Measurements from ENCODE around the gene FFAR3. TPM values are rescaled to one million over a fixed set of nuclear protein-coding genes. Genes with fewer than 3 reads are reported as not detected.
A peak's percentile ranks its signal among the peaks of the same experiment; 100 is the strongest.

FFAR3 gene
- total and polyA plus RNA-seq, 2 of the 13 experiments (the other 11 are each of a cell fraction or from before 2014, with no cell fraction given): not detected

GRCh38 chr19:35315883-35316282 lies 42.4 kb upstream of the FFAR3 start:
- peak overlapping the region; percentile 78 for H3K27ac ChIP-seq (ENCODE audit: extremely low read length, insufficient read depth, low read length)
- DNase-seq (ENCODE audit: low spot score) (peak; percentile 67), ATAC-seq (peak; percentile 79), FAIRE-seq (peak; percentile 80)
- peak overlapping the region; percentile 71 for H3K4me2 ChIP-seq (ENCODE audit: low read depth, low read length)
- H3K4me3 ChIP-seq (replicated peaks in 1 of 3; ENCODE audit: insufficient read depth in 1 of 3, low read depth in 2 of 3, low read length in 3 of 3): peak overlapping the region in 1 of 3 experiments; percentile 45; a peak in 2 of 6 replicates
- H3K9me3 ChIP-seq (ENCODE audit: low read length): no peaks in the 10 kb centered on the region
- H3K4me1 ChIP-seq (ENCODE audit: insufficient read depth, low read length): peaks cover 86% of the 10 kb centered on the region
- ChIA-PET CTCF (ENCODE audit: low intra/inter-chr PET ratio, low total read pairs) (interaction anchor here (1.7 kb wide), 1 partner anchor 37 kb away, joined by 5 read pairs; no protein-coding TSS in a partner anchor), POLR2A (interaction anchor here (1.1 to 2.6 kb wide), 3 partner anchors 8 to 27 kb away, joined by 3 to 16 read pairs (median 4); no protein-coding TSS in a partner anchor)
- peak overlapping the region; percentile 52 for H3K9ac ChIP-seq (ENCODE audit: insufficient read depth, low read depth, low read length)
- no peaks in the 10 kb centered on the region for H3K79me2 ChIP-seq (ENCODE audit: insufficient read depth, low read length)
- intact Hi-C loops (cut with micrococcal nuclease; ENCODE audit: unreplicated experiment): loop anchor here (1.0 kb wide), 1 partner anchor 32 kb away; no protein-coding TSS in a partner anchor
- no peaks in the 10 kb centered on the region for H3K27me3 ChIP-seq (ENCODE audit: control insufficient read depth in 1 of 2, insufficient read depth in 2 of 2, low read length in 2 of 2)
- no peaks in the 10 kb centered on the region for H3K36me3 ChIP-seq (replicated peaks in 1 of 2; ENCODE audit: control insufficient read depth in 1 of 2, insufficient read depth in 2 of 2, low read length in 2 of 2)
- in situ Hi-C loops (cut with HindIII; ENCODE audit: extremely low pct_ligation_motif_present, low pct_unique_long_range_greater_than_20kb): no loop called here
- H2AFZ ChIP-seq (ENCODE audit: low read length): no peak overlapping the region
- no TSS peak for BruUV-seq (replicated peaks)
- WGBS (ENCODE audit: low lambda C conversion rate): 18% methylated on average over 5 of the region's 9 CpGs
- no peaks in the 10 kb centered on the region for H4K20me1 ChIP-seq (ENCODE audit: insufficient read depth, low read length)
- TF ChIP-seq HNRNPK (IDR thresholded peaks at IDR 0.05; ENCODE audit: low read depth, low read length, poor library complexity, severe bottlenecking) (no peak), EZH2 (conservative IDR thresholded peaks at IDR 0.05; ENCODE audit: low read depth, low read length) (no peak), ZNF605 (CRISPR knock-in tag; IDR thresholded peaks at IDR 0.05) (no peak), ZSCAN20 (CRISPR knock-in tag; IDR thresholded peaks at IDR 0.05; ENCODE audit: borderline replicate concordance) (no peak), ZSCAN5A (CRISPR knock-in tag; IDR thresholded peaks at IDR 0.05; ENCODE audit: borderline replicate concordance) (no peak), ZFP91 (CRISPR knock-in tag; IDR thresholded peaks at IDR 0.05; ENCODE audit: borderline replicate concordance) (peak; percentile 12; the same call in 1 of the 2 replicates), SAP130 (CRISPR knock-in tag; IDR thresholded peaks at IDR 0.05; ENCODE audit: low read depth) (0 out of 2 replicates have a peak, but pooled peaks have one; percentile 23), ZSCAN29 (CRISPR knock-in tag; conservative IDR thresholded peaks at IDR 0.05) (0 out of 2 replicates have a peak, but pooled peaks have one; percentile 34), HNRNPH1 (optimal IDR thresholded peaks at IDR 0.05; ENCODE audit: low read depth, low read length) (no peak), RBAK (CRISPR knock-in tag; IDR thresholded peaks at IDR 0.05) (no peak), RFX5 (IDR thresholded peaks at IDR 0.05; ENCODE audit: low read depth, low read length) (no peak), ZNF468 (CRISPR knock-in tag; IDR thresholded peaks at IDR 0.05) (no peak), MAZ (IDR thresholded peaks at IDR 0.05; ENCODE audit: borderline replicate concordance, low read depth, low read length) (no peak), MAZ (CRISPR knock-in tag; IDR thresholded peaks at IDR 0.05; ENCODE audit: low read depth) (no peak), BRF2 (CRISPR knock-in tag; IDR thresholded peaks at IDR 0.05) (no peak), SRSF1 (optimal IDR thresholded peaks at IDR 0.05; ENCODE audit: low read depth, low read length) (no peak), ZFP82 (CRISPR knock-in tag; IDR thresholded peaks at IDR 0.05; ENCODE audit: borderline replicate concordance) (no peak), EEA1 (CRISPR knock-in tag; IDR thresholded peaks at IDR 0.05; ENCODE audit: borderline replicate concordance) (no peak), ZNF292 (CRISPR knock-in tag; IDR thresholded peaks at IDR 0.05; ENCODE audit: borderline replicate concordance, low read depth) (peak; percentile 27; the same call in 1 of the 2 replicates)
